HG02642 (cell line): ENCODE results near the gene MRPL46.
"Not testable (repeated sequence)": the region's sequence is repeated elsewhere in the genome, so short reads cannot be mapped to it uniquely, and the experiment has no call there.

Experiments used
- ATAC-seq: cut with Tn5 transposase; IDR thresholded peaks from one replicate; pipeline ENCODE4 v1.9.1; 2021; ENCODE audit warnings: mild to moderate bottlenecking; ENCODE audit not compliant: unreplicated experiment, poor library complexity

Gene MRPL46

GRCh38 chr15:88448991-88449461, 18.2 kb downstream of the MRPL46 start:
- no peak for ATAC-seq

DNA sequence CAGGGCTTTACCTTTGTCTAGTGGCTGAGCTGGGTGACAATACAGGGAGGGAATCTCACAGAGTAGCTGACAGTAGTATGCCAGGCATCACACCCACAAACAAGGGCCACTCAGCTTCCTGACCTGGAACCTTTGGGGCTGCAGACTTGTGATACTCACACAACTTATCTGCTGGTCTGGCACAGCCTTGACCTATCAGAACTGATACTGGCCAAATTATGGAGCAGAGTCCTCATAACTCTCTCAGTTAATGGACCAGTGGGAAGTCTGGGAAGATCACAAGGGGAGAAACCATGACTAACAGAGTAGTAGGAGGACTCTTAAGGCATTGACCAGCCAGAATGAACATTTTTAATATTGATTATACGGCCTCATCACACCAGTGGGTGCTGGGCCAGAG, 19.4 kb downstream of the MRPL46 start:
- ATAC-seq = no peak

GRCh38 chr15:88447206-88447605, 20.0 kb downstream of the MRPL46 start:
- ATAC-seq = no peak

GRCh38 chr15:88441076-88441730, 26.0 kb downstream of the MRPL46 start:
- no peak for ATAC-seq

DNA sequence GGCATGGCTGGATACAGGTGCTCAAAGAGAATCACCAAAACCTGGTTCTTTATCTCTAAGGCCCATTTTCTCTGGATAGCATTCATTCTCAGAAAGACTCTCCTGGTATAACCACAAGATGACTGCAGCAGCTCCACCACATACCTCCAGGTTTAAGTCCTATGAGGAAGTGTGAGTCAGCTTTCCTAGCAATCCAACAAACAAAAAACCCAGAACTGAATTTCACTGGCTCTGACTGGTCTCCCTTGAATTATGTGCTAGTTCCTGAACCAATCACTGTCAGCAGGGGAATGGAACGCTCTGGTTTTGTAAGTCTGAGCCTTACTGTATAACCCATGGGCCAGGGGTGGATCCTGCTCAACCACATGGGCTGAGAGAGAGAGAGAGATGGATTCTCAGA, 27.2 kb downstream of the MRPL46 start:
- ATAC-seq = no peak

DNA sequence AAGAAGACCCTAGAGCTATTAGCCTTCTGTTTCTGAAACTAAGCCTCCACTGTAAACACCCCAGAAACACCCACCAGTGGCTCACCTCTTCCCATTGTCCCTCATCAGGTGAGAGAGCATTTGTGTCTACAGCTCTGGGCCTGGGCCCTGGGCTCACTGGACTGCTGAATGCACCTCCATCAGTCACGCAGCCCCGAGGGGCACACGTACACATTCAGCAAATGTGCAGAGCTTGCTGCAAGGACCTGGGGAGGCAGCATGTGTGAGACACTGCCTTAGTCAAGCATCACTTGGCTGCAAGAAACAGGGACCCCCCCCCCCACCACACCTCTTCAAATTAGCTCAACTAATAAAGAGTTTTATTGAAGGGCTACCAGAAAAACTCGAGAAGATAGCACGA, 29.0 kb downstream of the MRPL46 start:
- no peak for ATAC-seq

GRCh38 chr15:88434106-88434505, 33.1 kb downstream of the MRPL46 start:
- ATAC-seq = not testable (repeated sequence)

GRCh38 chr15:88433046-88433685, 34.0 kb downstream of the MRPL46 start:
- no peak for ATAC-seq

DNA sequence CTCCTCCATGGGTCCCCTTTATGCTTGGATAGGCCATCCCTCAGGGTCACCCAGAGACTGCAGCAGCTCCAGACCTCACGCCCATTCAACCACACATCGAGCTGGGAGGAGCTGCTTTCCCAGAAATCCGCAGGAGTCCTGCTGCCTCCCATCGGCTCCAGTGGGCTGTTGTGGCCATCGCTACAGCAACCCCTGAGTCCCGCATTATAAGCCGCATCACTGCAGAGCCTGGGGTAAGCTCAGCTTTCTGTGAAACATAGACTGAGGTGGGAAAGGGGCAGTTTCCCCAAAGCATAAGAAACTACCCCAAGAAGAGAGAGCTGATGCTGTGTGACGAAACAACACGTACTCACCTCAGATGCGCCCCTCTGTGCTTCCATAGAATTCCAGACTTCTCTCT, 35.7 kb downstream of the MRPL46 start:
- no peak for ATAC-seq

- ATAC-seq = no peak
Observed at GRCh38 chr15:88430051-88430450, 37.1 kb downstream of the MRPL46 start.

GRCh38 chr15:88428805-88429605, 38.2 kb downstream of the MRPL46 start:
- no peak for ATAC-seq

- ATAC-seq = no peak
Observed at GRCh38 chr15:88428053-88428452, 39.1 kb downstream of the MRPL46 start.

- ATAC-seq = no peak
Observed at GRCh38 chr15:88426304-88426703, 40.9 kb downstream of the MRPL46 start.

- no peak for ATAC-seq
Observed at GRCh38 chr15:88423331-88423730, 43.9 kb downstream of the MRPL46 start.

GRCh38 chr15:88419830-88420229, 47.4 kb downstream of the MRPL46 start:
- no peak for ATAC-seq
